Neural progenitor cell (in vitro differentiated cells): ENCODE results near the gene GPS1.

ENCODE experiments used
- CTCF ChIP-seq: fragments of 200-600 bp; sonication (generic); IDR thresholded peaks from 2 replicates; pipeline ENCODE4 v1.5.1; 2017; ENCODE audit warnings: antibody characterized with exemption, mild to moderate bottlenecking
- EZH2 ChIP-seq: fragments of 200-600 bp; sonication (generic); IDR thresholded peaks from 2 replicates; pipeline ENCODE4 v1.6.1; 2017; ENCODE audit warnings: antibody characterized with exemption, mild to moderate bottlenecking, moderate library complexity

- TF ChIP-seq EZH2 = no peak
- no peak for TF ChIP-seq CTCF
Observed at GRCh38 chr17:82095777-82096708, 44.3 kb downstream of the GPS1 start.
